NCI-H748 treated with DMSO at 0.1 percent for 48 hours (cell line): ENCODE measurements around the gene KCNMA1.

Experiments
- DNase-seq: peaks from one replicate; lab custom pipeline; 2025; lab: John Stamatoyannopoulos, UW

Gene KCNMA1

DNA sequence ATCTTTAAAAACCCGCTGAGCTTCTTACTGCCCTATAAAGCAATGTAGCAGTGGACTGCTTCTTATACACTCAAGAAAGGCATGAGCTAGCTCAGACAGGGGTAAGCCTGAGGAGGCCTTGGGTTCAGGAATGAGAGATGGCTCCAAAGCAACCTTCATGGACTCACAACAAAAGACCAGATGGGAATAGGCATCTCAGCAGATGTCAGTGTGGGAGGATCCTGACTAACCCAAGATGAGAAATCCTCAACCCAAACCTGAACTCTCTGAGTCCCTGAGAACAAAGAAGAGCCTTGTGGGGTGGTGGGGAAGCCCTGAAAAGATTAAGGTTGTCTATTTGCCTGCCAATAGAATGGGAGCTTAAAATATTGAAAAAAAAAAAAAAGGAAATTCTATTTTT, 807.4 kb downstream of the KCNMA1 start:
- DNase-seq, result no peak

DNA sequence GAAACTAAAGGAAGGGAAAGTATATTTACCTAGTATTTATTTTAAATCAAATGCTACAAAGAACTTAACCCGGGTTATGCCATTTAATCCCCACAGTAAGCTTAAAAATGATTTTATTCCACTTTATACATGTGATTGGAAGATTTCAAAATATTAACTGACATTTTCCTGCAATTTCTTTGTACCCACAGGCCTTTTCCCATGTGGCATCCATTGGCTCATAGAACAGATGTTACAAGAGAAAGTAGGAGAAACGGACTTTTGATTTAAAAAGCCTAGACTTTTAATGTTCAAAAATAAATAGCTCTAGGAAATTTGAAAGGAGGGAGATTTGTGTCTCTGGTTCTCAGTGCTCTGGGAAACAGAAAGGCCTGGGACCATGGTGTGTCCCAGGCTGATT, 807.9 kb downstream of the KCNMA1 start:
- DNase-seq, result no peak
